Measurements from ENCODE around the gene ANKRD13B. TPM values are rescaled to one million over a fixed set of nuclear protein-coding genes. Genes with fewer than 3 reads are reported as not detected.

The ANKRD13B gene
- total RNA-seq, 1 experiment from 2014 or later: 8.8 TPM

DNA sequence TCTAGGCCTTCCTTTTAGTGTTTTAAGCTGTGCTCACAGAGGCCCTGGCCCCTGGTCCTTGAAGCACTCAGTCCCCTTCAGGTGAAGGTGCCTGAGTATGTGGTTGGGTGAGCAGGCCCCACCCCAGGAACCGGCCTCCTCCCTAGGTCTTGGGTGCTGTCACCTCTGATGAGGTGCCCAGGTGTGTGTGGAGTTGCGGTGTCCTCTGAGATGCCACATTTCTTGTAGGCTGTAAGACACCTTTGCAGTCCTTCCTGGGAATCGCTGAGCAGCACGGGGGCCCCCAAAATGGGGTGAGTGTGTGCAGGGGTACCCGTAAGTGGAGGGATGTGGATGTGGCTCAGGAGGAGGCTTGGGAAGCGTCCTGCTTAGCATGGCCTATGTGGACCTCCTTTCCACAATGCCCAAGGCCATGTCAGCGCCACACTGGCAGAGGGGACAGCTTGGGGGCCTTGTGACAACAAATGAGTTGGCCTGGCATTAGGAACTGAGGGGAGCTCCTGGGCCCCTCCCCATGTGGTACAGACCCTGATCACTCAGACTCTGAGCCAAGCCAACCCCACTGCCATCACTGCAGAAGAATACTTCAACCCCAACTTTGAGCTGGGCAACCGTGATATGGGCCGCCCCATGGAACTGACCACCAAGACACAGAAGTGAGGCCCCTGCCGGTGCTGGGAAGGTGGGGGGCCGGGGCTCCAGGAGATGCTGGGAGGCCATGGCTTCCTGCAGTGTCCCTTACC is 18.6 kb downstream of the ANKRD13B start:
- TF ChIP-seq, protein P1, sequence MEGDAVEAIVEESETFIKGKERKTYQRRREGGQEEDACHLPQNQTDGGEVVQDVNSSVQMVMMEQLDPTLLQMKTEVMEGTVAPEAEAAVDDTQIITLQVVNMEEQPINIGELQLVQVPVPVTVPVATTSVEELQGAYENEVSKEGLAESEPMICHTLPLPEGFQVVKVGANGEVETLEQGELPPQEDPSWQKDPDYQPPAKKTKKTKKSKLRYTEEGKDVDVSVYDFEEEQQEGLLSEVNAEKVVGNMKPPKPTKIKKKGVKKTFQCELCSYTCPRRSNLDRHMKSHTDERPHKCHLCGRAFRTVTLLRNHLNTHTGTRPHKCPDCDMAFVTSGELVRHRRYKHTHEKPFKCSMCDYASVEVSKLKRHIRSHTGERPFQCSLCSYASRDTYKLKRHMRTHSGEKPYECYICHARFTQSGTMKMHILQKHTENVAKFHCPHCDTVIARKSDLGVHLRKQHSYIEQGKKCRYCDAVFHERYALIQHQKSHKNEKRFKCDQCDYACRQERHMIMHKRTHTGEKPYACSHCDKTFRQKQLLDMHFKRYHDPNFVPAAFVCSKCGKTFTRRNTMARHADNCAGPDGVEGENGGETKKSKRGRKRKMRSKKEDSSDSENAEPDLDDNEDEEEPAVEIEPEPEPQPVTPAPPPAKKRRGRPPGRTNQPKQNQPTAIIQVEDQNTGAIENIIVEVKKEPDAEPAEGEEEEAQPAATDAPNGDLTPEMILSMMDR (IDR thresholded peaks at IDR 0.05; ENCODE audit: unreplicated experiment): no peak
- Mint-ChIP-seq H3K36me3 (ENCODE audit: insufficient read depth, unreplicated experiment) (peaks cover 11% of the 10 kb centered on the region), H3K4me3 (ENCODE audit: low read depth, unreplicated experiment) (no peak overlapping the region), H3K27ac (ENCODE audit: unreplicated experiment) (no peak overlapping the region), H3K4me1 (ENCODE audit: low read depth, unreplicated experiment) (peaks cover 14% of the 10 kb centered on the region), H3K9me3 (ENCODE audit: low read depth, unreplicated experiment) (no peaks in the 10 kb centered on the region), H3K27me3 (ENCODE audit: unreplicated experiment) (peaks cover 15% of the 10 kb centered on the region)
- intact Hi-C loops (cut with micrococcal nuclease; ENCODE audit: unreplicated experiment): no loop called here
- no peak for DNase-seq
- no TSS peak for BruUV-seq (replicated peaks)
- CTCF ChIA-PET: no interaction called here

DNA sequence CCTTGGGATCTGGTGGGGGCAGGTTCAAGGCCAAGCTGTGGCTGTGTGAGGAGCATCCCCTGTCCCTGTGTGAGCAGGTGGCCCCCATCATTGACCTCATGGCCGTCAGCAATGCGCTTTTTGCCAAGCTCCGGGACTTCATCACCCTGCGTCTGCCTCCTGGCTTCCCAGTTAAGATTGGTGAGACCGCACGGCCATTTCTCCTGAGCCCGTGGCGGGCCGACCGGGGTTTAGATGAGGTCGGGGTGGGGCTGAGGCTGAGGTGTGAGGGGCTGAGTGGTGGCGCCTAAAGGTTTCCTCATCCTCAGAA is 19.1 kb downstream of the ANKRD13B start:
- CTCF ChIA-PET: no interaction called here
- TF ChIP-seq, protein P1 (IDR thresholded peaks at IDR 0.05; ENCODE audit: unreplicated experiment): no peak
- Mint-ChIP-seq H3K9me3 (ENCODE audit: low read depth, unreplicated experiment) (no peaks in the 10 kb centered on the region), H3K4me3 (ENCODE audit: low read depth, unreplicated experiment) (no peak overlapping the region), H3K4me1 (ENCODE audit: low read depth, unreplicated experiment) (peaks cover 14% of the 10 kb centered on the region), H3K36me3 (ENCODE audit: insufficient read depth, unreplicated experiment) (peaks cover 11% of the 10 kb centered on the region), H3K27me3 (ENCODE audit: unreplicated experiment) (peaks cover 20% of the 10 kb centered on the region), H3K27ac (ENCODE audit: unreplicated experiment) (no peak overlapping the region)
- intact Hi-C loops (cut with micrococcal nuclease; ENCODE audit: unreplicated experiment): no loop called here
- BruUV-seq (replicated peaks): no TSS peak
- no peak for DNase-seq

DNA sequence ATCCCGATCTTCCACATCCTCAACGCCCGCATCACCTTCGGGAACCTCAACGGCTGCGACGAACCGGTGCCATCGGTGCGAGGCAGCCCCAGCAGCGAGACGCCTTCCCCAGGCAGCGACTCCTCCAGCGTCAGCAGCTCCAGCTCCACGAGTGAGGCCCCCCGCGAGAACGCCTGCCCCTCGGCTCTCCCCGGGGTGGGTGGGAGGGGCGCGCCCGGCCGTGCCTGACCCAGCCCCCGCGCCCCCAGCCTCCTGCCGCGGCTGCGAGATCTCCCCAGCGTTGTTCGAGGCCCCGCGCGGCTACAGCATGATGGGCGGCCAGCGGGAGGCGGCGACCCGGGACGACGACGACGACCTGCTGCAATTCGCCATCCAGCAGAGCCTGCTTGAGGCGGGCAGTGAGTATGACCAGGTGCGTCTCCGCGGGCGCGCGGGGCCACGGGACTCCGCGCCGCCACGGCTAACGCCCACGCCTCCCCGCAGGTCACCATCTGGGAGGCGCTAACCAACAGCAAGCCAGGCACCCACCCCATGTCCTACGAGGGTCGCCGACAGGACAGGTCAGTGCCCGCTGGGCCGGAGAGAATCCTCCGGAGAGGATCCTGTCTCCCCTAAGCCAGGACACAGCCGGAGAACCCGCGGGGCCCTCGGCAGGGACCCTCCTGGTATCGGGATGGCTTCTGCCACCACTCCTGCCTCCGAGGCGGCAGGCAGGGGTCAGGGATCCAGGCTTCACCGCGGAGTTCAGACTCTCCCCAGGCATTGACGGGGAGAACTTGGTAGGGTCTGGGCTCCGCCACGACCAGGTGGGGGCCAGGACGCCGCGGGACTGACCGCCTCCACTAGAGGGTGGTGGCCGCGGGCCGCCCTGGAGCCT is 19.7 kb downstream of the ANKRD13B start:
- H3K27me3 Mint-ChIP-seq (ENCODE audit: unreplicated experiment): peaks cover 23% of the 10 kb centered on the region
- BruUV-seq (replicated peaks): no TSS peak
- CTCF ChIA-PET: no interaction called here
- H3K9me3 Mint-ChIP-seq (ENCODE audit: low read depth, unreplicated experiment): no peaks in the 10 kb centered on the region
- H3K4me3 Mint-ChIP-seq (ENCODE audit: low read depth, unreplicated experiment): no peak overlapping the region
- H3K36me3 Mint-ChIP-seq (ENCODE audit: insufficient read depth, unreplicated experiment): peaks cover 11% of the 10 kb centered on the region
- TF ChIP-seq, protein P1 (IDR thresholded peaks at IDR 0.05; ENCODE audit: unreplicated experiment): no peak
- H3K27ac Mint-ChIP-seq (ENCODE audit: unreplicated experiment): no peak overlapping the region
- intact Hi-C loops (cut with micrococcal nuclease; ENCODE audit: unreplicated experiment): no loop called here
- peaks cover 14% of the 10 kb centered on the region for H3K4me1 Mint-ChIP-seq (ENCODE audit: low read depth, unreplicated experiment)
- no peak for DNase-seq

DNA sequence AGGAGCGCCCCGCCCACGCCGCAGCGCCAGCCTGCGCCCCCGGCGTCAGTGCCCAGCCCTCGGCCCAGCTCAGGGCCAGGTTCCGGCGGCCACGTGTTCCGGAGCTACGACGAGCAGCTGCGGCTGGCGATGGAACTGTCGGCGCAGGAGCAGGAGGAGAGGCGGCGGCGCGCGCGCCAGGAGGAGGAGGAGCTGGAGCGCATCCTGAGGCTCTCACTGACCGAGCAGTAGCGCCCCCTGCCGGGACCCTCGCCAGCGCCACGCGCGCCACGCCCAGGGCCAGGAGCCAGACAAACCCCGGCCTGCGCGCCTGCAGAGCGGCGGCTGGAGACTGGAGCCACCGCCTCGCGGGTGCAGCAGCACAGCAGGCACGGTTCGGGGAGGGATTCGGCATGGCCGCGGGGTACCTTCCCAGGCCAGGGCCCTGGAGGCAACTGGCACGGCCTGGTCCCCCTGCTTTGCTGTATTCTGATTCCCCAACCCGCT is 20.5 kb downstream of the ANKRD13B start:
- H3K27me3 Mint-ChIP-seq (ENCODE audit: unreplicated experiment): peaks cover 23% of the 10 kb centered on the region
- TF ChIP-seq, protein P1 (IDR thresholded peaks at IDR 0.05; ENCODE audit: unreplicated experiment): no peak
- CTCF ChIA-PET: no interaction called here

More for the DNA sequence above, 20.5 kb downstream of the ANKRD13B start:
- Mint-ChIP-seq H3K27ac (ENCODE audit: unreplicated experiment) (no peak overlapping the region), H3K4me1 (ENCODE audit: low read depth, unreplicated experiment) (peaks cover 14% of the 10 kb centered on the region), H3K4me3 (ENCODE audit: low read depth, unreplicated experiment) (no peak overlapping the region), H3K9me3 (ENCODE audit: low read depth, unreplicated experiment) (no peaks in the 10 kb centered on the region), H3K36me3 (ENCODE audit: insufficient read depth, unreplicated experiment) (peaks cover 11% of the 10 kb centered on the region)
- no peak for DNase-seq
- intact Hi-C loops (cut with micrococcal nuclease; ENCODE audit: unreplicated experiment): no loop called here
- BruUV-seq (replicated peaks): no TSS peak
